OCI-LY3 (cell line): ENCODE measurements around the gene ARID3C.
A peak's percentile ranks its signal among the peaks of the same experiment; 100 is the strongest.

Experiments used
- H2AFZ ChIP-seq: fragments of 200-600, 300-600 bp; shearing (Covaris generic); 2 replicates; pipeline ENCODE4 v1.6.0; 2014; ENCODE audit warnings: antibody characterized with exemption, low read depth, low read length
- H3K27ac ChIP-seq: fragments of 200-600, 300-600 bp; sonication (generic); 2 replicates; pipeline ENCODE4 v1.5.1; 2014; ENCODE audit warnings: mild to moderate bottlenecking, low read length, moderate library complexity, mixed read lengths
- H3K27me3 ChIP-seq: fragments of 200-600, 300-600 bp; sonication (generic); 2 replicates; pipeline ENCODE4 v1.6.1; 2014; ENCODE audit warnings: low read depth, low read length, mixed read lengths
- H3K36me3 ChIP-seq: fragments of 200-600, 300-600 bp; sonication (generic); replicated peaks from 2 replicates; pipeline ENCODE3; 2014; ENCODE audit warnings: low read depth, low read length, mixed read lengths
- H3K4me1 ChIP-seq: fragments of 300-600, 200-600 bp; sonication (generic); 2 replicates; pipeline ENCODE4 v1.6.1; 2014; ENCODE audit warnings: low read length, mixed read lengths
- H3K4me2 ChIP-seq: fragments of 200-600, 300-600 bp; sonication (generic); 2 replicates; pipeline ENCODE4 v1.6.1; 2014; ENCODE audit warnings: low read length, mixed read lengths
- H3K4me3 ChIP-seq: fragments of 300-600, 200-600 bp; sonication (generic); 2 replicates; pipeline ENCODE4 v1.5.1; 2014; ENCODE audit warnings: antibody characterized with exemption, mild to moderate bottlenecking, low read length, moderate library complexity
- H3K79me2 ChIP-seq: fragments of 300-600, 200-600 bp; shearing (Covaris generic); 2 replicates; pipeline ENCODE4 v1.6.1; 2014; ENCODE audit warnings: mild to moderate bottlenecking, low read length, mixed read lengths
- H3K9ac ChIP-seq: fragments of 300-600, 200-600 bp; shearing (Covaris generic); 2 replicates; pipeline ENCODE4 v1.6.0; 2014; ENCODE audit warnings: mild to moderate bottlenecking, low read length, moderate library complexity
- H3K9me3 ChIP-seq: fragments of 200-600, 300-600 bp; shearing (Covaris generic); 2 replicates; pipeline ENCODE4 v1.6.1; 2014; ENCODE audit warnings: low read length, mixed read lengths; ENCODE audit not compliant: insufficient read depth
- H4K20me1 ChIP-seq: fragments of 200-600, 300-600 bp; sonication (generic); 2 replicates; pipeline ENCODE4 v1.6.1; 2016; ENCODE audit warnings: low read length, mixed read lengths; ENCODE audit not compliant: insufficient read depth
- CTCF ChIP-seq: fragments of 200-600, 300-600 bp; sonication (generic); IDR thresholded peaks from 2 replicates; pipeline ENCODE4 v1.5.1; 2014; ENCODE audit warnings: antibody characterized with exemption, low read length, low read depth
- EZH2phosphoT487 ChIP-seq: fragments of 200-600 bp; shearing (Covaris generic); IDR thresholded peaks from 2 replicates; pipeline ENCODE4 v1.6.1; 2018; ENCODE audit warnings: antibody characterized with exemption, mixed run types, low read depth

The ARID3C gene

DNA sequence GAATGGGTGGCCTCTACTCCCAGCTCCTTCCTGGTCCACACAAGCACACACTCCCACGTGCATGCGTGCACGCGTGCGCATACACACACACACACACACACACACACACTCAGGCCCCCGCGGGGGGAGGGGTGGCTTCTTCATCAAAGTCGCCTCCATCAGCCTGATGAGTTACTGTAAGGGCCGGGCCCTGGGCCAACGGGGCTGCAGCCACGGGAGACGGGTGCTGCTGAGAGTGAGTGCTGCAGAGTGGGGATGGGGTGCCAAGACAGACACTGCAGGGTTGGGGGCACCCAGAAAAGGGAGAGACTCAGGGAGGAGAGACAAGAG lies 57.4 kb downstream of the ARID3C start:
- Histone ChIP-seq H2AFZ (peak overlapping the region; percentile 73; the same call in 1 of the 2 replicates), H3K79me2 (no peaks in the 10 kb centered on the region), H3K4me3 (no peak overlapping the region; the same call in 1 of the 2 replicates), H3K9ac (peak overlapping the region; percentile 48; the same call in 1 of the 2 replicates), H3K4me2 (peak overlapping the region; percentile 59), H3K27ac (peak overlapping the region; percentile 52; the same call in 1 of the 2 replicates), H3K27me3 (no peaks in the 10 kb centered on the region), H3K9me3 (no peaks in the 10 kb centered on the region), H3K4me1 (peaks cover 47% of the 10 kb centered on the region), H3K36me3 (no peaks in the 10 kb centered on the region), H4K20me1 (no peaks in the 10 kb centered on the region)
- no peak for TF ChIP-seq CTCF
- TF ChIP-seq EZH2phosphoT487 = no peak
